ENCODE results near the gene GPATCH8.
"Not testable (repeated sequence)": the region's sequence is repeated elsewhere in the genome, so short reads cannot be mapped to it uniquely, and the experiment has no call there.

The GPATCH8 gene

DNA sequence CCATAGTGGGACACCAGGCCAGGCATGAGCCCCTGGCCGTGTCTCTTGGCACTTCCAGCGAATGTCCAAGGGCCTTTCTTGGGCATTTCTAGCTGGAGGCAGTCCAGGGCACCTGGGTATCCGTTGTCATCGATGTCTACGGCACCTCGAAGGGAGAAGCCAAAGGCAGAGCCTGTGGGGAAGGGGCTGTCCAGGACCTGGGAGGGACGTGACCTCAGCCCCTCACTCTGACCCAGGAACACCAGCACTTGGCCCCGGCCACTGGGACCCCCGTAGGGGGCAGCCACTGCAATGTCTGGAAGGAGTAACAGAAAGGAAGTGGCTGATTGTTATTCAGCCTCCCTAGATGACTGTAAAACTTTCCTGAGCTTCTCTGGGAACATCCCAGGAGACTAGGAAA lies 122.4 kb downstream of the GPATCH8 start:
- DNase-seq (ENCODE audit: extremely low spot score, insufficient read length, low read depth) (no peak), FAIRE-seq (no peak)

DNA sequence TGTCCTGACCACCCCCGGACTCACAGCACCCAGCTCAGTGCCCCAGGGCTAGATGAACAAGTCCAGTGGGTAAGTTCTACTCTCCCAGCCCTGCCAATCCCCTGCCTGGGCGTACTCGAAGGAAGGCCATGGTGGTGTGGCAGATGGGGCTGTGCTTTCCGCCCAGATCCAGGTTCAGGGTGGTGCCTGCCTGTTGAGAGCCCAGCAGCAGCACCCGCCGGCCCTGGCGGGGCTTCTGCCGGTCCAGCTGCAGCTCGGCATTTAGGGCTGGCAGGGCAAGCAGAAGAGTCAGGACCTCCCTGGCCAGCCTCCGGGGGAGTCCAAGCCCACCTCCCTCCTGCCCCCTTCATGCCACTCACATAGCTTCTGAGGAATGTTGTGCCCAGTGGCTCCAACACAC lies 123.3 kb downstream of the GPATCH8 start:
- no peak for FAIRE-seq
- DNase-seq (ENCODE audit: extremely low spot score, insufficient read length, low read depth), result no peak

DNA sequence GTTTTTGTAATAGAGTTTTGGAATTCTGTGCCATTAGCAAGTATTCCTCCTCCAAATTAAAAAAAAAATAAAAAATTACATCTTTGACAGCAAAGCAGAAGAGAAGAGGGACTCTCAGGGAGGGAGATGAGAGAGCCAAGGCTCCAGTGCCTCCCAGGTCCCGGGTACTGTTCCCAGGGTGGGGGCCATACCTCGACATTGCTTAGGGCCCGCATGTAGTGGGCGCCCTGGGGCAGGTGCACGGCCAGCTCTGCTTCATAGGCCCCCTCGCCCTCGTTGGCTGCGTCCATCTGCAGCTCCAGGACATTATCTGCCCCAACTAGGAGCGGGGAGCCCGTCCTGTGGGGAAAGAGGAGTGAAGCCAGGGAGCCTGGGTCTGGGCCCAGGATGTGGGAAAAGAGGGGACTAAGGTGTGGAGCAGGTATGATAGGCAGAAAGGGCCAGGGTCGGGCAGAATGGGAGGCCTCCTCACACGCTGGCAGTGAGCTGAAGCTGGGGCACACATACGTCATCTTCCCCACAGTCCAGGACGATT lies 125.0 kb downstream of the GPATCH8 start:
- DNase-seq (ENCODE audit: extremely low spot score, insufficient read length, low read depth) (no peak), FAIRE-seq (no peak)

DNA sequence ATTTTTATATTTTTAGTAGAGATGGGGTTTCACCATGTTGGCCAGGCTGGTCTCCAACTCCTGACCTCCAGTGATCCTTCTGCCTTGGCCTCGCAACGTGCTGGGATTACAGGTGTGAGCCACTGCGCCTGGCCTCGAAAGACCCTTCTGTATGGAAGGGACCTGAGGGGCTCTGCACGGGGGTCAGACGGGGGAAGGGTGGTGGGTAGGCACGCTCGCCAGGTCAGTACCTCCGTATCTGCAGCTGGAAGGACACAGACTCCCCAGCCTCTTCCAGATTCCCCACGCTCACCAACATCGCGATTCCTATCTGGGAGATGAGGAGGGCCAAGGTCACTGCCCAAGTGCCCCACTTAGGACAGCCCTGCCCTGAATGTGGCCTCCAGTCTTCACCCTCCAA lies 126.4 kb downstream of the GPATCH8 start:
- FAIRE-seq (no peak), DNase-seq (ENCODE audit: extremely low spot score, insufficient read length, low read depth) (no peak)

DNA sequence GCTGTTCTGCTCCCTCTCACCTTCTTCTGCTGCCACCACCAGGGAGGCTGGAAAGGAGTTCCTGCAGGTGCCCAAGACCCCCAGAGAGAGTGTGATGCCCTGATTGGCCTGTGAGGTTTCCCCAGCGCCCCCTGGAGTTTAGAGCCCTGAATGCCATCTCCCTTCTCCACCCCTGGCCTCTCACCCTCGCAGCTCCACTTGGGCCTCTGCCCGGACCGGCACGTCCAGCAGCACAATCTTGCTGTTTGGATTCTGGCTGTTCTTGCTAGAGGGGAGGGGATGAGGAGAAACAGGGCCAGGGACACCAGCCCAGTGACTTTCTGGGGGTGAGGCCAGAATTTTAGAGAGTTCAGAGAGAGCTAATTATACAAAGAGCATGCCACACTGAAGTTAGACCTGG lies 127.1 kb downstream of the GPATCH8 start:
- no peak for DNase-seq (ENCODE audit: extremely low spot score, insufficient read length, low read depth)
- peak; percentile 5 for FAIRE-seq

DNA sequence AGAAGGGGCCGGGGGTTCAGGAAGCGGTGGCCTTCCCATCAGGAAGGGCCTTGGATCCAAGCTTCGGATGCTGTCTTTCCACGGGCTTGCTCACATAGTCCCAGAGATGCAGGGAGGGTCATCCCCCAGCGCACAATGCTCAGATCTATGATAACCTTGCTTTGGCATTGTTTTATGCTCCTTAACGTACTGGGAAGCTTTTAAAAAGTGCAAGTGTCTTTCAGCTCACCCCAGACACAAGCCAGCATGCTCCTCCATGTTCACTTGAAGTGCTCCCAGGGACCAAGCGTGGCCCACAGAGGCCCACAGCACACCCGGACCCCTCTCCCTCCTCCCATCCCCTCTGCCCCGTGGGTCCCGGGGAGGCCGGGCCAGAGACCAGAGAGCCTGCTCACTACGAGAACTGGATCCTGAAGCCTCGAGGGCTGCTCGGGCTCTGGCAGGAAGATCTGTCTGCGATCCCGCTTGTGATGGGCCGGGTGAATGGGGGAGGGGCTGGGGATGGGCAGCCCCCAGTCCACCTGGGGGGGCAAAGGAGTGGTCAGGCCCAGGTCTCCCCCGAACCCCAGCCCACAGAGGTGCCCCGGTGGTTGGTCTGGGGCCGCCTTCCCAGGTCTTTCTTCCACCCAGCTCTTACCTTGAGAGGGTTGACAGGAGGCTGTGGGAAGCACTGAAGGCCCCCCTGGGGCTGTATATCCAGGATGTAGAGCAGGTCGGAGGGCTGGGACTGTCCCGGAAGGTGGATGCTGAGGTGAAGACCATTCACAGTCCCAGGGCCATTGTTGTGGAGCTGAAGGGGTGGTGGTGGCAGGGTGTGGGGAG lies 127.8 kb downstream of the GPATCH8 start:
- FAIRE-seq, result no peak

DNA sequence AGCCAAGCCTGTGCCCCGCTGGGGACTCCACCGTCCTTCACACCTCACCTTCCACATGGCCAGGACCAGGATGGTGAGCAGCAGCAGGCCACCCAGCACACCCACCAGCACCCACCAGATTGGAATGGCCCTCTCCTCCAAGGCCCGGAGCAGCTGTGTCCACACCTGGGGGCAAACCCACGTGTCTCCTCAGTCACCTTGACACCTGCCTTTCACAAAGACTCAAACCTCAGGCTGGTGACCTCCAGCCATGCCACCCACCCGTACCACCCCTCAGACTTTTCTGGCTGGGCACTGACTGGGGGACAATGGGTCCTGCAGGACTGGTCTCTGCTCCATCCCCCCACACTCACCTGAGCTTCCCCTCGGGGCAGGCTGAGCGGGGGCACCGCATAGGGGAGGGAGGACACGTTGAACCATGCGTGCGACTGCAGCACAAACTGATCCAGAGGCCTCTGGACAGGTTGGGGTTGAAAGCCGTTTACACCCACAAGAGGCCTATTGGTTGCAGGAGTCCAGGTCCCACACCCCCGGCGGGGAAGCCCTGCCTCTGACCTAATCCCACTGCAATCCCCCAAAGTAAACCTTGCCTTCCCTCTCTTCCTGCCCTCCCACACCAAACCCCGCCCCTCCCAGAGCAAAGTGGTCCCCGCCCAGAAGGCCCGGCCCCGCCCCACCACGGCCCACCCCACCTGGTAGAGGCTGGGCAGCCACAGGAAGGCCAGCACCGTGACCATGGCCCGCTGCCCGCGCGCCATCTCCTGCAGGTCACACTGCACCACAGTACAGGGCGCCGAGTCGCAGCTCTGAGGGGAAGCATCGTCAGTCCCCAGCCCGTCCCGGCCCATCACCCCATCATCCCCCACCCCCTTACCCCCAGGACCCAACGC lies 128.7 kb downstream of the GPATCH8 start:
- no peak for DNase-seq (ENCODE audit: extremely low spot score, insufficient read length, low read depth)
- no peak for FAIRE-seq

More for the DNA sequence above, 127.8 kb downstream of the GPATCH8 start:
- DNase-seq (ENCODE audit: extremely low spot score, insufficient read length, low read depth), result no peak

DNA sequence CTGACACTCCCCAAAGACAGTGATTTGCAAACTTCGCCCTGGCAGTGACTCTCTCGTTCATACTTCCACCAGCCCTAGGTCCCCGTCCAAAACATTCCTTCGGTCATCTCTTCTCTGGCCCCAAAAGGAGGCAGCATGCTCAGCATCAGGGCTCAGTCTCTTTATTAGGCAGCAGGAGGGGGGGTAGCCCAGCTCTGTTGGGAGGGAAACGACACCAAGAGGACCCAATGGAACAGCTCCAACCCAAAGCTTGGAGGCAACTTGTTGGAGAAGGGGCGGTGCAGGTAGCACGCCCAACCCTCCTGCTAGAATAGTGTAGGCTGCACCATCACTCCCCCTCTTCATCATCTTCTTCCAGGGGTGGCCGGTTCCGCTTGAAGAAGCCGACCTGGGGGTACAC lies 131.2 kb downstream of the GPATCH8 start:
- no peak for FAIRE-seq
- DNase-seq (ENCODE audit: extremely low spot score, insufficient read length, low read depth), result no peak

DNA sequence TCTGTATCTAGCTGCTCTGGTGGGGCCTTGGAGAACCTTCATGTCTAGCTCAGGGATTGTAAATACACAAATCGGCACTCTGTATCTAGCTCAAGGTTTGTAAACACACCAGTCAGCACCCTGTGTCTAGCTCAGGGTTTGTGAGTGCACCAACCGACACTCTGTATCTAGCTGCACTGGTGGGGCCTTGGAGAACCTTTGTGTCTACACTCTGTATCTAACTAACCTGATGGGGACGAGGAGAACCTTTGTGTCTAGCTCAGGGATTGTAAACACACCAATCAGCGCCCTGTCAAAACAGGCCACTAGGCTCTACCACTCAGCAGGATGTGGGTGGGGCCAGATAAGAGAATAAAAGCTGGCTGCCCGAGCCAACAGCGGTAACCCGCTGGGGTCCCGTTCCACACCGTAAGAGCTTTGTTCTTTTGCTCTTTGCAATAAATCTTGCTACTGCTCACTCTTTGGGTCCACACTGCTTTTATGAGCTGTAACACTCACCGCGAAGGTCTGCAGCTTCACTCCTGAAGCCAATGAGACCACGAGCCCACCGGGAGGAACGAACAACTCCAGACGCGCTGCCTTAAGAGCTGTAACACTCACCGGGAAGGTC lies 133.7 kb downstream of the GPATCH8 start:
- not testable (repeated sequence) for FAIRE-seq; DNase-seq (ENCODE audit: extremely low spot score, insufficient read length, low read depth)

DNA sequence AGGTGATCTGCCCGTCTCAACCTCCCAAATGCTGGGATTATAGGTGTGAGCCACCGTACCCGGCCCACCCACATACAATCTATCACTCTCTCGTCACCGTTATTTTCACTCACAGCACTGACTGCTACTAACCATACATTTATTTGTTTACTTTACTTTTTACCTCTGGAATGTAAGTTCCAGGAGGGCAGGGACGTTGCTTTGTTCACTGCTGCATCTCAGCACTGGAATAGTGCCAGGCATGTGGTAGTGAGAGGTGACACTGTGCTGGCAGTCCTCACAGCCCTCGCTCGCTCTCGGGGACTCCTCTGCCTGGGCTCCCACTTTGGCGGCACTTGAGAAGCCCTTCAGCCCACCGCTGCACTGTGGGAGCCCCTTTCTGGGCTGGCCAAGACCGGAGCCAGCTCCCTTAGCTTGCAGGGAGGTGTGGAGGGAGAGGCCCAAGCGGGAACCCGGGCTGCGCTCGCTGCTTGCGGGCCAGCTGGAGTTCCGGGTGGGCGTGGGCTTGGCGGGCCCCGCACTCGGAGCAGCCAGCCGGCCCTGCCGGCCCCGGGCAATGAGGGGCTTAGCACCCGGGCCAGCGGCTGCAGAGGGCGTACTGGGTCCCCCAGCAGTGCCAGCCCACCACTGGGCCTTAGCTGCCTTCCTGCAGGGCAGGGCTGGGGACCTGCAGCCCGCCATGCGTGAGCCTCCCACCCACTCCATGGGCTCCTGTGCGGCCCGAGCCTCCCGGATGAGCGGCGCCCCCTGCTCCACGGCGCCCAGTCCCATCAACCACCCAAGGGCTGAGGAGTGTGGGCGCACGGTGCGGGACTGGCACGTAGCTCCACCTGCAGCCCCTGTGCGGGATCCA lies 134.6 kb downstream of the GPATCH8 start:
- DNase-seq (ENCODE audit: extremely low spot score, insufficient read length, low read depth); FAIRE-seq: not testable (repeated sequence)

DNA sequence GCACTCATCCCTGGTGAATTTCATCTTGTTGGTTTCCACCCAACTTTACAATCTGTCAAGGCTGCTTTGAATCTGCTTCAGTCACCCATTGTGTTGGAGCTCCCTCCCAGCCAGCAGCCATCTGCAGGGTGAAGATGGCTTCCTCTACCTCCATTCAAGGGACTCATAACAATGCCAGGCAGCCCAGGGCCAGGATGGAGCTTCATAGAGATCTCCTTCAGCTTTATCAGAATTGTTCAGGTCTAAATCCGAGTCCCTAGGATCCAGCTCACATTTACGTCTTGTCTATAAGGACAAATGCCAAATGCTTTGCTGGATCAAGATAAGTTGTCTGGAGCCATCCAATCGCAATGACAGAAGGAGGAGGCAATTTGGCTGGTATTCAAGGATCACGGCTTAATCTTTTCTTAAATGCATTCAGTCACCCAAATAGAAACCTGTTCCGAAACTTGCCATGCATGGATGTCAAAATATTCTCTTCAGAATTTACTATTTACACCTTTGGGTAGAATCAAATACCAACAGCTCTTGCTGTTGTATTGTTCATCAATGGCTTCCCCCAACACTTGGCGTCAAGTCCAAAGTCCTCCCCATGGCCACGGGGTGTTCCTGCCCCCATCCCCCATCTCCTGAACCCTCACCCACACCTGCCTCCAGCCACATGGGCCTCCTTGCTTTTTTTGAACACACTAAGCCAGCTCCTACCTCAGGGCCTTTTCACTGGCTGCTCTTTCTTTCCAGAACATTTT lies 135.8 kb downstream of the GPATCH8 start:
- DNase-seq (ENCODE audit: extremely low spot score, insufficient read length, low read depth), result no peak
- no peak for FAIRE-seq

DNA sequence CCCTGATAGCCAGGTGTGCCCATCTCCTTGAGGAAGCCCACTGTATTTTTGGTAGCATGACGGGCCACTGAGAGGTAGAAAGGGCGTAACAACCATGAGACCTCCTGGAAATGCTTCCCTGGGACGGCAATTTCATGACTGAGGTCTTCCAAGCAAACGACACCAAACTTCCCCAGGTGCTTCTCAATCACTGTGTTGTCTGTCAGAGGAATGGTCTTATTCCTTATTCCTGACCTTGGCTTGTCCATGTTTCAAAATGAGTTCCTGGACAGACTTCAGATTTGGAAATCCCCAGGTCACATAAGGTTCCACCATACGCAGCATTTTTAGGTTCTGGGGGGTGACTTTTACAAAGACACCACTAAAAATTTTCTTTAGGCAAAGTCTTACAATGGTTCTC lies 138.2 kb downstream of the GPATCH8 start:
- FAIRE-seq; DNase-seq (ENCODE audit: extremely low spot score, insufficient read length, low read depth): not testable (repeated sequence)

DNA sequence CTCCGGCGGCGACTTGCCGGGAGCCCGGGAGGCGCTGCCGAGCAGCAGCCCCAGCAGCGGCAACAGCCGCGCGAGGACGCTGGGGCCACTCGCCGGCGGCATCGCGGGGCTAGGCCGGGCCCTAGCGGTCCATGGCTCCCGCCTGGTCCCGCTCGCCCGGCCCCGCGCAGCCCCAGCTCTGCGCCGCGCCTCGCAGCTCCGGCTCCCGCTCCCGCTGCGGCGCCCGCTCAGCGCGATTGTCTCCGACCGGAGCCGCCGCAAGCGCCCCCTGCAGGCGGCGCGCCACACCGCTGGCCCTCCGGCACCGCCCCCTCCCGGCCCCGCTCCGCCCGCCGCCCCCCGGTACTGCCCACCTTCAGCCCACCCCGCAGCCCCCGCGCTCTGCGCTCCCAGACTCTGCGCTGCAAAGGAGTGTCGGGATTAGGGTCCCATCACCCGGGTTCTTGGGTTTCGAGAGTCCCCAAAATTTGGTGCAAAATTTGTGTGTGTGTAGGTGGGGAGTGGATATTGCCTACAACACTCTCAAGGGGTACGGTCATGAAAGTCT lies 139.5 kb downstream of the GPATCH8 start, which contains the start of gene FAM171A2:
Gene FAM171A2, minus strand, starts transcription at position 241 of the 547 bp plus-strand sequence. Its CDS starts 139 bp downstream, at position 102.
- peak; percentile 26 for FAIRE-seq
- DNase-seq (ENCODE audit: extremely low spot score, insufficient read length, low read depth), result peak; percentile 69

DNA sequence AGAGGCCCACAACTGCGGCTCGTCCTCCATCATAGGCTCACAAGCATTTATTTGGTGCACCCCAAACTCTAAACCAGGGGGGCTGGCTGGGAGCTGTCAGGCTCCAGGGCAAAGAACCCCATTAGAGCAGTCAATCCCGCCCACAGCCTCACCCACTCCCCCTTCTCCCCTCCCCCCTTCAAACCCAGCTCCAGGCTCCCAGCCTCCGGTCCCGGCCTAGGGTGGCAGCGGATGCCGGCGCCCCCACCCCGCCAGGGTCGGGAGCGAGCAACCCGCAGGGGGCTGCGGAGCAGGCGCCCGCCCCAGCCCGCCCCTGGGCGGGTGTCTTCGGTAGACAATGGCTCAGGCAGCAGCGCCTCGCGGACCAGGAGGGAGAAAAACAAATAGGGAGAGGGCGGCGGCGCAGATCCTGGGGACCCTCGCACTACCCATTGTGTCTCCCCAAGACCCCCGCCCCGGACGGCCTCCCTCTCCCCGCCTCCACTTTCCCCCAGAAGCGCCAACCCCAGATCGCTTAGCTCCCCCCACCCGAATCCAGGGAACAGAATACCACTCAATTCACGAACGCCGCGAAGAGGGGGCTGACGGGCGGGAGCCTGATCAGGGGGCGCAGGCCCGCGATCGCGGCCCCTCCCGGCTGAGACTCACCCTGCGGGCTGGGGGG lies 140.1 kb downstream of the GPATCH8 start:
- DNase-seq (ENCODE audit: extremely low spot score, insufficient read length, low read depth) (no peak), FAIRE-seq (no peak)

DNA sequence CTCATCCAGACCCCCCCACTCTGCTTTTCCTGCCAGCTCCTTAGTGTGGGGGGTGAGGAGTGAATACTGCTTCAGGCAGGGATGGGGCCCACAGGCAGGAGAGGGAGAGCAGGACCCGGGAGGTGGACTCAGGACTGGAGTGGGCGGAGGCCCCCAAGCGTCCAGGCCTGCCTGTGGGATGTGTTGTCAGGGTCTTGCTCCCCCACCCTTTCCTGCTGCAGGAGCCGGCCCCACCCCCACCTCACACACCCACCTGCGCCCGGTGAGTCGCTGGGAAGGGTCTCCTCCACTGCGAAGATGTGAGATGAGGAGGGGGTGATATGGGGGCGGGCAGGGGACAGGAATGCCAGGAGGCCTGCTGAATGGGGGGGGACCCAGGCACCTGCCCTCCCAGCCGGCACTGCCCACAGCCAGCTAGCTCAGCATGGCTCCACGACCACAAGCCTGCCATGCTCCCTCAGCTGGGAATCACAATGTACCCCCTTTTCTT lies 140.7 kb downstream of the GPATCH8 start:
- DNase-seq (ENCODE audit: extremely low spot score, insufficient read length, low read depth), result no peak
- no peak for FAIRE-seq

DNA sequence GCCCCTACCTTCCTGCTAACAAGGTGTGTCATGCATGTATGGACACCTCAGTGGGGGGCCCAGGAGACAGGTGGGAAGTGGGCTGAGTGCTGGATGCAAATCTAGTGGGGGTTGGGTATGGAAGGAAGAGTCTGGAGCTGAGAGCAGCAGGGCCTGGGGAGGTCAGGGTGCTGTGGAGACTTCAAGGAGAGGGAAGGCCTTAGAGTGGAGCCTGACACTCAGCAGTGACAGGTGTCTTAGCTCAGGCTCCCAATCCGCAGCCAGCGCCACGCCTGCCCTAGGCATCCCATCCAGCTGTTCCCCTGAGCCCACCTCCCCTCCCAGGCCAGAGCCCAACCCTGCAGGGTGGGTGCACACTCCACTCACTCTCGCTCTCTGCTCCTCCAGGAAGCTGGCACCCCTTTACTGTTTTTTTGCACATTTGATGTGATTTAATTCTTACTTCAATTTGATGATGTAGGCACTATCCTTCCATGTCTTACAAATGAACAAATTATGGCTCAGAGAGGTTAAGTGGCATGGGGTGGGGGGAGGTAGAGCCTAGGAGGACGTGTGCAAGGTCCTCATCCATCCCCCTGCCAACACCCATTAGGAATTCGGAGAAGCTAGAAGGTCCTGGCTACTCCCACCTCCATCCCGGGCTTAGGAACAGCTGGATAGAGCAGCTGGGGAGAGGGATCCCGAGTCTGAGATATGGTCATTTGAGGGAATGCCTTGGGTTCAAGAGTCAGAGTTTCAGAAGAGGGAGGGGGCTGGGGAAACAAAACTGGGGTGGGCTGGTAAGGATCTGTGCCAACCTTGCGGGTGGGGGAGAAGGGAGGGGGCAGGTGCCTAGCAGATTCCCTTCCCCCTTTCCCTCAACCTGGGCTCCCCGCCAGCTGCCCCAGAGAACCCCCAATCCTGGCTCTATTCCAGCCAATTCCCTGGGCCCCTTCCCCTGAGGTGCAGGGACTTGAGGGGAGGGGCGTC lies 141.6 kb downstream of the GPATCH8 start:
- DNase-seq (ENCODE audit: extremely low spot score, insufficient read length, low read depth) (no peak), FAIRE-seq (no peak)

DNA sequence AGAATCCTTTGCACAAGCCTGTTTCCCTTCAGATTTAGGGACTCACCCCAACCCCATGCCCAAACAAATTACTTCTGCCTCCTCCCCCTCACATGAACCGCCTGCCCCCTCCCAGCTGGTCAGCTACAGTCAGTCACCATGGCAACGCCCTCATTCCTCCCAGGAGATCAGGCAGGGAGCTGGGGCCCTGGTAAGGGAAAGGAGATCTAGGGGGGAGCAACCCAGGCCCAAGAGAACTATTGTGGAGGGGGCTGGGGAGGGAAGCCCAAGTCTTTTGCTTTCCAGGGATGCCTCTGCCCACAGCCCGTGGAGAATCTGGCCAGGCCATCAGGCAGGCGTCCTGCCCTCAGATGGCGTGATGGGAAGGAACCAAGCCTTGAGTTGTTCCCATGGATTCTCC lies 142.4 kb downstream of the GPATCH8 start:
- FAIRE-seq (no peak), DNase-seq (ENCODE audit: extremely low spot score, insufficient read length, low read depth) (no peak)
